Esophagus squamous epithelium (tissue), 5 donors: ENCODE results near the gene PPP1R3A. TPM values are rescaled to one million over a fixed set of nuclear protein-coding genes. Genes with fewer than 3 reads are reported as not detected.

Source experiments
- DNase-seq: peaks from one replicate; lab custom pipeline; 2025; lab: John Stamatoyannopoulos, UW
- H3K27ac ChIP-seq, 4 donors: fragments of 200-600 bp; sonication (generic); one replicate each; pipeline ENCODE4 v1.5.1; 2016 to 2019; ENCODE audit warnings: mild to moderate bottlenecking in 1 of 4
- H3K27me3 ChIP-seq, 4 donors: fragments of 200-600 bp; sonication (generic); 1 replicate in 3 of 4; 2 replicates in 1 of 4; pipeline versions ENCODE4 v1.5.1 to v1.6.0; 2017 to 2021; ENCODE audit warnings: antibody characterized with exemption in 1 of 4
- H3K36me3 ChIP-seq, 3 donors: fragments of 200-600 bp; sonication (generic); one replicate each; pipeline ENCODE4 v1.5.1; 2016 to 2019
- H3K4me1 ChIP-seq, 3 donors: fragments of 200-600 bp; sonication (generic); one replicate each; pipeline ENCODE4 v1.5.1; 2017 to 2019
- H3K4me3 ChIP-seq, 4 donors: fragments of 200-600 bp; sonication (generic); 1 replicate in 3 of 4; 2 replicates in 1 of 4; pipeline ENCODE4 v1.5.1; 2016 to 2019; ENCODE audit warnings: mild to moderate bottlenecking in 2 of 4, moderate library complexity in 1 of 4
- H3K9me3 ChIP-seq, 3 donors: fragments of 200-600 bp; sonication (generic); one replicate each; pipeline ENCODE4 v1.5.1; 2016 to 2019
- CTCF ChIP-seq, 6 experiments: fragments of 450-650 bp in 4 of 6; fragments of 200-600 bp in 2 of 6; sonication (generic) in 2 of 6; IDR thresholded peaks; one replicate each; pipeline ENCODE4 v1.5.1; 2016 to 2019; ENCODE audit warnings: antibody characterized with exemption in 6 of 6, mild to moderate bottlenecking in 4 of 6, moderate library complexity in 4 of 6
- POLR2A ChIP-seq, 4 donors: fragments of 450-650 bp; IDR thresholded peaks; one replicate each; pipeline ENCODE4 v1.6.1; 2017; ENCODE audit warnings: antibody characterized with exemption in 4 of 4, mild to moderate bottlenecking in 4 of 4, moderate library complexity in 3 of 4
- whole genome bisulfite sequencing, 2 donors: methylation state at CpG; one replicate each; pipeline ENCODE4 v1.1.5; 2018; 5-methylcytosine and 5-hydroxymethylcytosine counted together
- intact Hi-C: fragments of 100-400 bp; cut with DNase I; formaldehyde crosslinking; loops from one replicate; pipeline ENCODE4 v1.15.0; 2022
- total RNA-seq, 4 donors: library from RNA; depleted of rRNA; stranded (reverse); fragments of >200 nt; gene quantifications; one replicate each; pipeline ENCODE4 v1.1.0, GENCODE V29; 2016
- donor health status: DM: yes; HTN: yes; CAD: no.

Gene PPP1R3A
- total RNA-seq, 4 donors from 2014 or later = not detected

DNA sequence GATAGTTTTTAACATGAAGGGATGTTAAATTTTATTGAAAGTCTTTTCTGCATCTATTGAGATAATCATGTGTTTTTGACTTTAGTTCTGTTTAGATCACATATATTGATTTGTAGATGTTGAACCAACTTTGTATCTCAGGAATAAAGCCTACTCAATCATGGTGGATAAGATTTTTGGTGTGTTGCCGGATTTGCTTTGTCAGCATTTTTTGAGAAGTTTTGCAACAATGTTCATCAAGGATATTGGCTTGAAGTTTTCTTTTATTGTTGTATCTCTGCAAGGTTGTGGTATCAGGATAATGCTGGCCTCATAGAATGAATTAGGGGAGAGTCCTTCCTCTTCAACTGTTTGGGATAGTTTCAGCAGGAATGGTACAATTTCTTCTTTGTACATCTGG, 9.3 kb upstream of the PPP1R3A start:
- WGBS, 2 donors = 82 to 92% methylated on average over 1 of the region's 1 CpG
- intact Hi-C loops = no loop called here
- TF ChIP-seq POLR2A (IDR thresholded peaks at IDR 0.05) (no peak), CTCF (IDR thresholded peaks at IDR 0.05) (no peak)

DNA sequence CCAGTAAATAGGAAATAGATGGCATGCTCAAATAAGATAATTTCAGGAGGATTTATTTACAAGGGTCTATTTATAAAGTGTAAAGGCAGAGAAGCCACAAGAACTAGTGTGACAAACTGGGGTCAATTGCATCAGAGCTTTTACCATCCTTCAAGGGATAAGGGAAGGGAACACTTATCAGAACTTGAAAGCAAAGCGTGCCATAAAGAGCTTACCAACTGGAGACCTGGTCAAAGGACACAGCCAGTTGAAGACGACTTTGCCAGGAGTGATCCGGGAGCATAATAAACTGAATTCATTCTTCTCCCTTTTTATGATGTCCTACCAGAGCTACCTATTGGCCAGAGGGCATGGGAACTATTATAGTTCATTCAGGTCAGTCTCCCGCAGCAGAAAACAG, 3.2 kb upstream of the PPP1R3A start:
- intact Hi-C loops = no loop called here
- H3K9me3 ChIP-seq = no peaks in the 10 kb centered on the region
- H3K4me1 ChIP-seq = no peaks in the 10 kb centered on the region
- no peak for DNase-seq
- H3K27me3 ChIP-seq = no peaks in the 10 kb centered on the region
- no peak for TF ChIP-seq CTCF (IDR thresholded peaks at IDR 0.05)
- no peak for TF ChIP-seq POLR2A (IDR thresholded peaks at IDR 0.05)
- no peaks in the 10 kb centered on the region for H3K36me3 ChIP-seq
- no peak overlapping the region for H3K27ac ChIP-seq
- H3K4me3 ChIP-seq = no peak overlapping the region
- 81 to 89% methylated on average over 4 of the region's 4 CpGs for WGBS, 2 donors

More for the DNA sequence above, 9.3 kb upstream of the PPP1R3A start:
- no peak overlapping the region for H3K4me3 ChIP-seq
- no peaks in the 10 kb centered on the region for H3K27me3 ChIP-seq
- no peaks in the 10 kb centered on the region for H3K36me3 ChIP-seq
- no peaks in the 10 kb centered on the region for H3K9me3 ChIP-seq
- no peak overlapping the region for H3K27ac ChIP-seq
- DNase-seq = no peak
- H3K4me1 ChIP-seq = no peaks in the 10 kb centered on the region

DNA sequence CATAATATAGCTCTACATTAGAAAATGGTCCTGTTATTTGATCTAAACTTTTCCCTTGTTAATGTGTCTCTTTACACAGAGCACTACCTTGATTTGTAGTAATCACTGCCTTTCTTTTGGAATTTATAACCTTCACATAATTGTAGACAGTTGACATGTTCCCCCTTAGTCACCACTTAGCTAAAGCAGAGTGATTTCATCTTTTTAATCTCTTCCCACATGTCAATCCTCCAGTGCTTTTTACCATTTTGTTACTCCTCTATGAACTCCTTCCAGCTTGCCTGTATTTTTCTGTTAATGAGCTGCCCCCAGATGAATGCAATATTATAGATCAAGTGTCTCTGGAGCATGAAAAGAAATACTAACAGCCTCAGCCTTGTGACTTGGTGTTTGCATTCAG, 2.6 kb upstream of the PPP1R3A start:
- no peak for TF ChIP-seq POLR2A (IDR thresholded peaks at IDR 0.05)
- no peak for TF ChIP-seq CTCF (IDR thresholded peaks at IDR 0.05)
- H3K27ac ChIP-seq = no peak overlapping the region
- H3K27me3 ChIP-seq = no peaks in the 10 kb centered on the region
- DNase-seq = no peak
- H3K4me3 ChIP-seq = no peak overlapping the region
- H3K36me3 ChIP-seq = no peaks in the 10 kb centered on the region
- intact Hi-C loops = no loop called here
- no peaks in the 10 kb centered on the region for H3K4me1 ChIP-seq
- no peaks in the 10 kb centered on the region for H3K9me3 ChIP-seq

DNA sequence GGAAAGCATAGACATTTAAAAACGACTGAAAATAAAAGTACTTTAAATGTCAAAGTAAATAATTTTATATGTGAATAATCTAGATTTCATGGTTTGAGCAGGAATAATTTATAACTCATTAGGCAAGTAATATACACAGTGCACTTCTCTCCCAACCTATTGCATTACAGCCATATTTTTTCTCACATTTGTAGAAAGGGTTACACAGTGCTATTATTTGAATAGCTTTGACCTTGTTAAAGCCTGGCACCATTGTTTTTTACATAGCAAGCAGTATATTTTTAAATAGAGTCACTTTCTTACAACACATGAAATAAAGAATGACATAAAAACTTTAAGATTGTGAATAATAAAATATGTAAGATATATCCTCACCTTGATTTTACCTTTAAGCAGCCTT, 969 bp downstream of the PPP1R3A start:
- Histone ChIP-seq H3K27me3 (no peaks in the 10 kb centered on the region), H3K4me3 (no peak overlapping the region), H3K9me3 (no peaks in the 10 kb centered on the region), H3K27ac (no peak overlapping the region), H3K36me3 (no peaks in the 10 kb centered on the region), H3K4me1 (no peaks in the 10 kb centered on the region)
- DNase-seq = no peak
- intact Hi-C loops = no loop called here
- WGBS, 2 donors = 28 to 33% methylated on average over 1 of the region's 1 CpG
- TF ChIP-seq POLR2A (IDR thresholded peaks at IDR 0.05) (no peak), CTCF (IDR thresholded peaks at IDR 0.05) (no peak)

GRCh38 chr7:113915956-113916355, 2.9 kb downstream of the PPP1R3A start:
- TF ChIP-seq POLR2A (IDR thresholded peaks at IDR 0.05) (no peak), CTCF (IDR thresholded peaks at IDR 0.05) (no peak)
- Histone ChIP-seq H3K4me3 (no peak overlapping the region), H3K36me3 (no peaks in the 10 kb centered on the region), H3K27me3 (no peaks in the 10 kb centered on the region), H3K9me3 (no peaks in the 10 kb centered on the region), H3K27ac (no peak overlapping the region), H3K4me1 (no peaks in the 10 kb centered on the region)
- no peak for DNase-seq
- intact Hi-C loops = no loop called here
- 74 to 79% methylated on average over 2 of the region's 2 CpGs for WGBS, 2 donors
